Activated CD4-positive, alpha-beta T cell treated with anti-CD3 and anti-CD28 coated beads for 36 hours (primary cell): Measurements from ENCODE around the gene FNDC5. TPM values are rescaled to one million over a fixed set of nuclear protein-coding genes. Genes with fewer than 3 reads are reported as not detected.
"Not testable (repeated sequence)": the region's sequence is repeated elsewhere in the genome, so short reads cannot be mapped to it uniquely, and the experiment has no call there.

ENCODE experiments used
- ATAC-seq: fragments of 200-7000 bp; cut with Tn5 transposase; one replicate; pipeline ENCODE4 v1.10.0; 2021; ENCODE audit warnings: mild to moderate bottlenecking, moderate library complexity
- CTCF ChIA-PET: fragments of 350-600 bp; sonication (Branson Sonifier 250); formaldehyde crosslinking; loops from one replicate; lab custom pipeline; 2021; ENCODE audit warnings: antibody characterized with exemption; lab: Charles Lee
- POLR2A ChIA-PET: fragments of 350-600 bp; sonication (Branson Sonifier 250); formaldehyde crosslinking; loops from one replicate; lab custom pipeline; 2021; ENCODE audit warnings: antibody characterized with exemption, inconsistent platforms; lab: Charles Lee
- DNase-seq: peaks from one replicate; pipeline ENCODE4 v3.0.0-alpha.2; 2020
- H3K27ac Mint-ChIP-seq: one replicate; pipeline ENCODE4 v1.8.0; 2021; ENCODE audit warnings: mixed read lengths
- H3K27me3 Mint-ChIP-seq: one replicate; pipeline ENCODE4 v1.8.0; 2021; ENCODE audit warnings: mixed read lengths
- H3K36me3 Mint-ChIP-seq: one replicate; pipeline ENCODE4 v1.8.0; 2021; ENCODE audit warnings: low read depth, mixed read lengths
- H3K4me1 Mint-ChIP-seq: one replicate; pipeline ENCODE4 v1.8.0; 2021; ENCODE audit warnings: mixed read lengths
- H3K4me3 Mint-ChIP-seq: one replicate; pipeline ENCODE4 v1.8.0; 2021; ENCODE audit warnings: mild to moderate bottlenecking, moderate library complexity, mixed read lengths
- H3K9me3 Mint-ChIP-seq: one replicate; pipeline ENCODE4 v1.8.0; 2021; ENCODE audit warnings: low read depth, mixed read lengths
- intact Hi-C, 2 experiments: fragments of 100-400 bp; cut with DNase I in 1 of 2; cut with micrococcal nuclease in 1 of 2; formaldehyde crosslinking; loops; one replicate each; pipeline versions ENCODE4 v1.14.2 to v1.15.1; 2022 to 2024; cut with DNase I, micrococcal nuclease
- total RNA-seq, 2 experiments: library from RNA; stranded (reverse); gene quantifications; one replicate each; pipeline ENCODE4 v1.2.3, GENCODE V29; 2021

Gene FNDC5
- total RNA-seq: not detected

DNA sequence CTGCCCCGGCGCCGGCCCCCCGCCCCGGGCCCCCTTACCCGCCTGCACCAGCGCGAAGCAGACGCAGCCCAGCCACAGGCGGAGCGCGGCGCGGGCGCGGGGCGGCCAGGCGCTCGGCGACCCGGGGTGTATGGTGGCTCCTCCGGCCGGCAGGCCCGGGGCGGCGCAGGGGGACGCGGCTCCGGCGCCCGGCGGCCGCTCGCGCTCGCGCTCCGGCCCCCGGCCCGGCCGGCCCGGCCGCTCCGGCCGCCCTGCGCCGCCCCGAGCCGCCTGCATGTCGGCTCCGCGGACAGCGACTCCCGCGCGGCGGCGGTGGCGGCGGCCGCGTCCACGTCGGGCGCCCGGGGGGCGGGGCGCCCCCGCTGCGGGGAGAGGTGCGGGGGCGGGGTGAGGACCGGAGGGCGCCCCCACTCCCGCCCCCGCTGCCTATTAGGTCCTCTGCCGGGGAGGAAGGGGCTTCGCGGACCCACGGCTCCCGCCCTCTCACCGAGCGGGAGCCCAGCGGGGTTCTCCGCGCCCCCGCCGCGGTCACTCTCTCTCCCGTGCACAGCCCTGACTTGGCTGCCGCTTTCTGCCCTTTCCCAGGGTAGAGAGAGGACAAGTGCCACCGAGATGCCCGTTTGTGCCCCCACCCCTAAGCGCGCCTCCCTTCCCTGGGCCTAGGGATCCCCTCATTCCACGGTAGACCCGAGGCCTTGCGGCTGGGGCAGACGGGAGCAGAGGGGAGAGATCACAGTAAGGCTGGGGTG is at the start of gene FNDC5:
Gene FNDC5 (minus strand): TSS at position 298 of the 749 bp plus-strand sequence.
- Mint-ChIP-seq H3K27me3 (peaks cover 42% of the 10 kb centered on the region), H3K4me1 (no peaks in the 10 kb centered on the region), H3K4me3 (no peak within 1 kb of the TSS), H3K27ac (no peak within 1 kb of the TSS), H3K9me3 (no peaks in the 10 kb centered on the region), H3K36me3 (no peaks in the 10 kb centered on the region)
- ChIA-PET POLR2A (interaction anchor here (0.6 kb wide), 1 partner anchor 14 kb away, joined by 3 read pairs; no protein-coding TSS in a partner anchor), CTCF (interaction anchor here (0.9 to 1.7 kb wide), 4 partner anchors 44 to 218 kb away, joined by 3 to 9 read pairs (median 4); no protein-coding TSS in a partner anchor)
- no peak for DNase-seq
- intact Hi-C loops: loop anchor here in 1 of 2 experiments (5.0 kb wide), 1 partner anchor 98 kb away; no protein-coding TSS in a partner anchor
- ATAC-seq: no peak

DNA sequence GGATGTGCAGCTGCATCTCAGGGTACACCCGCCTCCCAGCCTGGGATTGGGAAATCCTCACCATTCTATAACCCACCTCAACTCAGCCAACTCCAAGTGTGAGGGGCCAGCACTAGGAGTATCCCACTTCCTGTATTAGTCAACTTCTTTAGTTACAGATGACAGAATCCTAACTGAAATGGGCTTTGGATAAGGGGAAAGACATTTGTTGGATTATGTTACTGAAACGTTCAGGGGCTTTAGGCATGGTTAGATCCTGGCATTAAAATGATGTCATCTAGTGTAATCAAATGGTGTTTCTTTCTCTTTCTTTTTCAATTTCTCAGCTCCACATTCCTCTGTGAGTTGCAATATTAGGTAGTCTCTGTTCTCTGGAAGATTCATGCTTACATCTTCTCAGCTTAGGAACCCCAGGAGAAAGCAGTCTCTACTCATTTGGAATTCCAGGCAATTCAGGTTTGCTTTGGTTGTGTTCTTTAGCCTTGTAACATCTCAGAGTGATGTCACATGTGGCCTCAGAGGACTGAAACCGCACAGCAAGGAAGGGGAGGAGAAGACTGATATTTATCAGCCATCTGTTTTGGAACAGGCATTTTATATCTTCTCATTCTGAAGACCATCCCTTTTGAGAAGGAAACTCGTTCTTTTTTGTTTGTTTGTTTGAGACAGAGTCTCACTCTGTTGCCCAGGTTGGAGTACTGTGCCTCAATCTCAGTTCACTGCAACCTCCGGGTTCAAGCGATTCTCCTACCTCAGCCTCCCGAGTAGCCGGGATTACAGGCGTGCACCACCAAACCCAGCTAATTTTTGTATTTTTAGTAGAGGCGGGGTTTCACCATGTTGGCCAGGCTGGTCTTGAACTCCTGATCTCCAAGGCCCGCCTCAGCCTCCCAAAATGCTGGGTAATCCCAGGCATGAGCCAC is 49.4 kb upstream of the FNDC5 start:
- DNase-seq: no peak
- Mint-ChIP-seq H3K27me3 (peaks cover 40% of the 10 kb centered on the region), H3K4me3 (no peak overlapping the region), H3K4me1 (peaks cover 13% of the 10 kb centered on the region), H3K36me3 (no peaks in the 10 kb centered on the region), H3K9me3 (no peaks in the 10 kb centered on the region), H3K27ac (peak overlapping the region; percentile 20)
- ChIA-PET POLR2A (interaction anchor here (1.3 kb wide), 1 partner anchor 110 kb away, joined by 4 read pairs; no protein-coding TSS in a partner anchor), CTCF (interaction anchor here (0.6 to 2.2 kb wide), 7 partner anchors 8 to 1997 kb away, joined by 3 to 10 read pairs (median 3); no protein-coding TSS in a partner anchor)
- intact Hi-C loops: no loop called here
- peak; percentile 36 for ATAC-seq

DNA sequence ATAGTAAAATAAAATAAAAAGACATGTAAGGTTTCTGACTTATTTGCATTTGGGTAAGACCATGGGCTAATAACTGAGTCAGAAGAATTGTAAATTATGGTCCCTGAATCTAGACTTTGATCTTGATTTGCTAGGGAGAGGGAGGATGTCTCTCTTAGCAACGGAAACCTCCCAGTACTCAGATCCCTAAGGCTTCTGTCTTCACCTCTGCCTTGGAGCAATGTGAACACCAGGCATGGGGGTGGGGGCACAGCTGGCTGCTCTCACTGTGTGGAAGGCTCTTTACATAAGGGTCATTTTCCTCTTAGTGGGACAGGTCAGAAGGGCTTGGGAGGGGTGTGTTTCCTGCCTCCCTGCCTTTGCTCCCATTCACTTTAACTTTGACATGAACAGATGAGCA is 47.5 kb upstream of the FNDC5 start:
- ATAC-seq: no peak
- CTCF ChIA-PET: interaction anchor here (0.9 to 1.6 kb wide), 2 partner anchors 10 to 14 kb away, joined by 3 to 4 read pairs; no protein-coding TSS in a partner anchor

DNA sequence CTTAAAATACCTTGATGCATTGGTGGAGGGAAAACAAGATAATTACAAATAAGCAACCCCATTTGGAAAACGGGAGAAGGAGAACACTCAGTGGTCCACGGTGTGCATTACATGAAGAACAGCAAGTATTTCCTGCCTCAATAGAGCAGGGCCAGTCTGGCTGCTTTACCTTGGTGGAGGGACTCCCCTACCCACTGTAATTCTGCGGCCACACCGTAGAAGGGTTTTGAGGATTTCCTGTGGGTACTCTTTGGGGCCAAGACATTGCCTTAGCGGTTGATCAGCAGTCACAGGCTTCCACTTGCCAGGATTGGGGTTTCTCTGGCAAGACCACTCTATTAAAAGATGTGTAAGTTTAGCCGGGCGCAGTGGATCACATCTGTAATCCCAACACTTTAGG is 46.8 kb upstream of the FNDC5 start:
- Mint-ChIP-seq H3K27ac (no peak overlapping the region), H3K9me3 (no peaks in the 10 kb centered on the region), H3K27me3 (peaks cover 20% of the 10 kb centered on the region), H3K36me3 (no peaks in the 10 kb centered on the region), H3K4me1 (peaks cover 7% of the 10 kb centered on the region), H3K4me3 (no peak overlapping the region)
- DNase-seq (no peak), ATAC-seq (no peak)
- intact Hi-C loops: no loop called here
- CTCF ChIA-PET: interaction anchor here (0.6 to 0.9 kb wide), 2 partner anchors 15 to 400 kb away, joined by 3 read pairs; no protein-coding TSS in a partner anchor
- POLR2A ChIA-PET: interaction anchor here (0.6 kb wide), 1 partner anchor 38 kb away, joined by 7 read pairs; no protein-coding TSS in a partner anchor

More for the DNA sequence above, 47.5 kb upstream of the FNDC5 start:
- POLR2A ChIA-PET: interaction anchor here (0.7 kb wide), 1 partner anchor 36 kb away, joined by 6 read pairs; no protein-coding TSS in a partner anchor
- Mint-ChIP-seq H3K9me3 (no peaks in the 10 kb centered on the region), H3K4me1 (peaks cover 7% of the 10 kb centered on the region), H3K27me3 (peaks cover 27% of the 10 kb centered on the region), H3K27ac (no peak overlapping the region), H3K36me3 (no peaks in the 10 kb centered on the region), H3K4me3 (no peak overlapping the region)
- intact Hi-C loops: no loop called here
- no peak for DNase-seq

DNA sequence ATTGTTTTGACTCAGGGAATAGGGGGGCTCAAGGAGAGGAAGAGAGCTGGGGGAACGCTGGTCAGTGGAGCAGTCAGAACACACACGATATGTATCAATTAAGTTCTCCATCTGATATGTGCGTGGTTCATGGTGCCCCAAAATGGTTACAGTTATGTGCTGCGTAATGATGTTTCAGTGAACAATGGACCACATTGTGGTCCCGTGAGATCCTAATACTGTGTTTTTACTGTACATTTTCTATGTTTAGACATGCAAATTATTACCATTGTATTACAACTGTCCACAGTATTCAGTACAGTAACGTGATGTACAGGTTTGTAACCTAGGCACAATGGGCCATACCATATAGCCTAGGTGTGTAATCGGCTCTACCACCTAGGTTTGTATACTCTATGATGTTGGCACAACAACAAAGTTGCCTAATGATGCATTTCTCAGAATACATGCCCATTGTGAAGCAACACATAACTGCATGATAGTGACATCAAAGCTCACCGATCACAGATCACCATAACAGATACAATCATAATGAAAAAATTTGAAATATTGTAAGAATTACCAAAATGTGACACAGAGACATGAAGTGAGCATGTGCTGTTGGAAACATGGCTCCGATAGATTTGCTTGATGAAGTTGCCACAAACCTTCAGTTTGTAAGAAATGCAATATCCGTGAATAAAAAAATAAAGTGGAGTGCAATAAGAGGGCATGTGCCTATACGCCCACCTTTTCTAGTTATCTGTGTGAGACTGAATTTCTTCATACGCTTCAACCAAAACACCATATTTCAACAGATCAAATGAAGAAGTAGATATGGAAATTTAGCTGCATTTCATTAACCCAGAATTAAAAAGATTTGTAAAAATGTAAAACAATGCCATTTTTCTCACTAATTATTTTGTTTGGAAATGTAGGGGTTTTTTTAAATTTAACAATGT is 45.3 kb upstream of the FNDC5 start:
- no peaks in the 10 kb centered on the region for H3K9me3 Mint-ChIP-seq
- no peak overlapping the region for H3K4me3 Mint-ChIP-seq
- H3K27me3 Mint-ChIP-seq: peaks cover 13% of the 10 kb centered on the region
- no peak overlapping the region for H3K27ac Mint-ChIP-seq
- no peak for ATAC-seq
- CTCF ChIA-PET: interaction anchor here (0.6 kb wide), 1 partner anchor 28 kb away, joined by 3 read pairs; no protein-coding TSS in a partner anchor
- H3K36me3 Mint-ChIP-seq: no peaks in the 10 kb centered on the region
- POLR2A ChIA-PET: no interaction called here
- H3K4me1 Mint-ChIP-seq: peaks cover 7% of the 10 kb centered on the region
- intact Hi-C loops: no loop called here
- no peak for DNase-seq

- Mint-ChIP-seq H3K9me3 (no peaks in the 10 kb centered on the region), H3K4me3 (no peak overlapping the region), H3K27ac (no peak overlapping the region), H3K36me3 (no peaks in the 10 kb centered on the region), H3K27me3 (peaks cover 6% of the 10 kb centered on the region), H3K4me1 (no peaks in the 10 kb centered on the region)
- CTCF ChIA-PET: interaction anchor here (0.7 kb wide), 1 partner anchor 33 kb away, joined by 3 read pairs; no protein-coding TSS in a partner anchor
- intact Hi-C loops: no loop called here
- DNase-seq: no peak
- ATAC-seq: no peak
- POLR2A ChIA-PET: no interaction called here
Measured at GRCh38 chr1:32910319-32910718, 39.6 kb upstream of the FNDC5 start.

DNA sequence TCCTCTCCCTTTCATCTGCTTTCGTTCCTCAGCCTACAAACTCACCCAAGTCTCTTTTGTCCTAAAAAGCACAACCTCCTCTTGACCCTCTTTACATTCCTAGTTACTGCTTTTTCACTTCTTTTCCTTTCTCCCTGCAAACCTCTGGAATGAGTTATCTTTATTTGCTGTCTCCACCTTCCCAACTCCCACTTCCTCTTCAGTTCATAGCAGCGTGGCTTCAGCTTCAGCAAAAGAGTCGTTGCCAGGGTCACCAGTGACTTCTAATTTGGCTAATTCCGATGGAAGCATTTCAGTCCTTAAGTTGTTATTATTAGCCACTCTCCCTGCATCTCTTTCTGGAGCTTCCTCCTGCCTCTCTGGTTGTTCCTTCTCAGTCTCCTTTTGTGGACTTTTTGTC is 36.7 kb upstream of the FNDC5 start:
- H3K4me3 Mint-ChIP-seq: no peak overlapping the region
- no peak for ATAC-seq
- H3K4me1 Mint-ChIP-seq: no peaks in the 10 kb centered on the region
- ChIA-PET CTCF (interaction anchor here (1.1 to 1.2 kb wide), 2 partner anchors 18 to 57 kb away, joined by 3 read pairs; no protein-coding TSS in a partner anchor), POLR2A (no interaction called here)
- H3K9me3 Mint-ChIP-seq: no peaks in the 10 kb centered on the region
- no peak overlapping the region for H3K27ac Mint-ChIP-seq
- intact Hi-C loops: no loop called here
- H3K36me3 Mint-ChIP-seq: no peaks in the 10 kb centered on the region
- DNase-seq: no peak
- H3K27me3 Mint-ChIP-seq: peaks cover 11% of the 10 kb centered on the region

GRCh38 chr1:32906654-32907053 is 35.9 kb upstream of the FNDC5 start:
- CTCF ChIA-PET: interaction anchor here (0.5 to 1.0 kb wide), 2 partner anchors 30 to 303 kb away, joined by 3 to 5 read pairs; no protein-coding TSS in a partner anchor
- intact Hi-C loops: no loop called here
- no peak for ATAC-seq

GRCh38 chr1:32905588-32905987 is 34.9 kb upstream of the FNDC5 start:
- H3K4me1 Mint-ChIP-seq, ATAC-seq, H3K27ac Mint-ChIP-seq, H3K36me3 Mint-ChIP-seq, DNase-seq, CTCF ChIA-PET, H3K4me3 Mint-ChIP-seq, H3K9me3 Mint-ChIP-seq, intact Hi-C loops: not testable (repeated sequence)
- H3K27me3 Mint-ChIP-seq: peaks cover 22% of the 10 kb centered on the region
- POLR2A ChIA-PET: interaction anchor here (0.7 kb wide), 1 partner anchor 26 kb away, joined by 6 read pairs; no protein-coding TSS in a partner anchor

More at GRCh38 chr1:32906654-32907053, 35.9 kb upstream of the FNDC5 start:
- POLR2A ChIA-PET: no interaction called here
- Mint-ChIP-seq H3K9me3 (no peaks in the 10 kb centered on the region), H3K36me3 (no peaks in the 10 kb centered on the region), H3K4me3 (no peak overlapping the region), H3K27me3 (peaks cover 17% of the 10 kb centered on the region), H3K4me1 (peaks cover 3% of the 10 kb centered on the region), H3K27ac (no peak overlapping the region)
- DNase-seq: no peak

GRCh38 chr1:32904797-32905196 is 34.1 kb upstream of the FNDC5 start:
- no peaks in the 10 kb centered on the region for H3K36me3 Mint-ChIP-seq
- ChIA-PET POLR2A (no interaction called here), CTCF (interaction anchor here (0.7 to 1.3 kb wide), 8 partner anchors 9 to 217 kb away, joined by 3 to 4 read pairs (median 3); no protein-coding TSS in a partner anchor)
- no peak for DNase-seq
- no peak for ATAC-seq
- intact Hi-C loops: no loop called here
- peaks cover 27% of the 10 kb centered on the region for H3K27me3 Mint-ChIP-seq
- no peak overlapping the region for H3K27ac Mint-ChIP-seq
- H3K4me1 Mint-ChIP-seq: peaks cover 6% of the 10 kb centered on the region
- H3K4me3 Mint-ChIP-seq: no peak overlapping the region
- H3K9me3 Mint-ChIP-seq: no peaks in the 10 kb centered on the region
